GM12873 (cell line): ENCODE data around the gene TMEM151A.

Experiments used
- TF ChIP-seq, protein P1 (sequence below): IDR thresholded peaks from 2 replicates; pipeline ENCODE4 v1.5.1; 2012; ENCODE audit warnings: low read depth, mild to moderate bottlenecking, moderate library complexity, low read length, control low read depth; ENCODE audit not compliant: insufficient read depth; ENCODE audit errors: missing control alignments

Gene TMEM151A

DNA sequence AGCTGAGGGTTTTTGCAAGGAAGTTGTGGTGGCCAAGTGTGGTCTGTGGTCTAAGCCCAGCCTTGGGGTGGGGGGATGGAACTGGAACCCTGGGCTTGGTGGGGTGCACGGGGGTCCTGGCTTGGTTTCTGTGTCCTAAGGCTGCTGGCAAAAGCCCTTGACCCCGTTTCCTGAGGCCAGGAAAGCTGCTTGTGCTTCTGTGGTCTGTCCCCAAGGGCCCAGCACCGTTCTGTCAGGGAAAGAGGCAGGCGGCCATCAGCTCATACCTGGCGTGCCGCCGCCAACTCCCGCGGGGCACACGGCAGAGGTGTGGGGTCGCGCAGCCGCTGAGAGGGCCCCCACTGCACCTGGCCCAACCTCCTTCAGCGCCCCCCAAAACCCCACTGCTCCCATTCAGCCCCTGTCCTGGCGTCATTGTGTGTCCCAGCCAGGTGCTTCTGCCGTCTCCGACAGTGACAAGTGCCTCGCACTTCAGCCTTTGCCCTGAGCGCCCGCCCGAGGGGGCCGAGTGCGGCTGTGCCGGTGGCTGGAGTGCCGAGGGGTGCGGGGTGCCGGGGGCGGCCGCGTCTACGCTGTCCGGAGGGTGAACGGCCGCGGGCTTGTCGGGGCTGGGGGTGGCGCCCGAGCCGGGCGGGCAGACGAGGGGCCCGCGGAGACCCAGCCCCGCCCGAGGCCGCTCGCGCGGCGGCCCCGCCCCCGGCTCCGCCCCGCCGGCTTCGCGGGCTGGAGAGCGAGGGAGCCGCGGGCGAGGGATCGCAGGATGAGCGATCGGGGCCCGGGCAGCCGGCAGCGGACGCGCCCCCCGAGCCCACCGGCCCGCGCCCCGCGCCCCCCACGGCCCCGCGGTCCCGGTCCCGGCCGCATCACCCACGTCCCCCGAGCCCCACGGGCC is 14.0 kb upstream of the TMEM151A start, which contains the start of gene CNIH2:
CNIH2 (plus strand) TSS at position 705 of the 892 bp plus-strand sequence. CDS start 282 bp downstream, outside the sequence.
- TF ChIP-seq, protein P1, sequence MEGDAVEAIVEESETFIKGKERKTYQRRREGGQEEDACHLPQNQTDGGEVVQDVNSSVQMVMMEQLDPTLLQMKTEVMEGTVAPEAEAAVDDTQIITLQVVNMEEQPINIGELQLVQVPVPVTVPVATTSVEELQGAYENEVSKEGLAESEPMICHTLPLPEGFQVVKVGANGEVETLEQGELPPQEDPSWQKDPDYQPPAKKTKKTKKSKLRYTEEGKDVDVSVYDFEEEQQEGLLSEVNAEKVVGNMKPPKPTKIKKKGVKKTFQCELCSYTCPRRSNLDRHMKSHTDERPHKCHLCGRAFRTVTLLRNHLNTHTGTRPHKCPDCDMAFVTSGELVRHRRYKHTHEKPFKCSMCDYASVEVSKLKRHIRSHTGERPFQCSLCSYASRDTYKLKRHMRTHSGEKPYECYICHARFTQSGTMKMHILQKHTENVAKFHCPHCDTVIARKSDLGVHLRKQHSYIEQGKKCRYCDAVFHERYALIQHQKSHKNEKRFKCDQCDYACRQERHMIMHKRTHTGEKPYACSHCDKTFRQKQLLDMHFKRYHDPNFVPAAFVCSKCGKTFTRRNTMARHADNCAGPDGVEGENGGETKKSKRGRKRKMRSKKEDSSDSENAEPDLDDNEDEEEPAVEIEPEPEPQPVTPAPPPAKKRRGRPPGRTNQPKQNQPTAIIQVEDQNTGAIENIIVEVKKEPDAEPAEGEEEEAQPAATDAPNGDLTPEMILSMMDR = no peak

DNA sequence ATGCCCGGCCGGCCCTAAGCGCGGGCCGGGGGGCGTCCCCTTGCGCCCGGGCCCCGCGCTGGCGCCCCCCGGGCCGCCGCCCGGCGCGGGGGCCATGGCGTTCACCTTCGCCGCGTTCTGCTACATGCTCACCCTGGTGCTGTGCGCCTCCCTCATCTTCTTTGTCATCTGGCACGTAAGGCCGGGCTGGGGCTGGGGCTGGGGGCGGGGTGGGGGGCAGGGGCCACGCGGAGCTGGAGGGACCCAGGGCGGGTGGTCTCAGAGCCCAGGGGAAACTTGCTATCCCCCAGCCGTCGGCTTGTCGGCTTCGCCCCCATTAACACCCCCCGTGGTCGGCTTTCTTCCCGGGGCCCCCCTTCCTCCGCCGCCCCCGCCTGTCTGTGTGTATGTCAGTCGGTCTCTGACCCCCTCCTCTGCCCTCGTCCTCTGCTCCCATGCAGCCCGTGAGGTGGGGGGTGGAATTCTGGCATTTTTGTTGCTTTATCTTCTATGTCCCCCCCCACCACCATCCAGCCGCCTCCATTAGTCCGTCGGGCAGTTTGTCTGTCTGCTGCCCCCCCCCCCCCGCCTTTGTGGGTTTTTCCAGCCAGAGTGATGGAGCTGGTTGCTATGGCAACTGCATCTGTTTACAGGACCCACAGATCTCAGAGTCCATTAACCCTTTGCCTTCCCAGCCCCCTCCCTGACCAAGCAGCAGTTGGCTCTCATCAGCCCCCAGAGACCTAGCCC is 13.2 kb upstream of the TMEM151A start:
- TF ChIP-seq, protein P1 = no peak

DNA sequence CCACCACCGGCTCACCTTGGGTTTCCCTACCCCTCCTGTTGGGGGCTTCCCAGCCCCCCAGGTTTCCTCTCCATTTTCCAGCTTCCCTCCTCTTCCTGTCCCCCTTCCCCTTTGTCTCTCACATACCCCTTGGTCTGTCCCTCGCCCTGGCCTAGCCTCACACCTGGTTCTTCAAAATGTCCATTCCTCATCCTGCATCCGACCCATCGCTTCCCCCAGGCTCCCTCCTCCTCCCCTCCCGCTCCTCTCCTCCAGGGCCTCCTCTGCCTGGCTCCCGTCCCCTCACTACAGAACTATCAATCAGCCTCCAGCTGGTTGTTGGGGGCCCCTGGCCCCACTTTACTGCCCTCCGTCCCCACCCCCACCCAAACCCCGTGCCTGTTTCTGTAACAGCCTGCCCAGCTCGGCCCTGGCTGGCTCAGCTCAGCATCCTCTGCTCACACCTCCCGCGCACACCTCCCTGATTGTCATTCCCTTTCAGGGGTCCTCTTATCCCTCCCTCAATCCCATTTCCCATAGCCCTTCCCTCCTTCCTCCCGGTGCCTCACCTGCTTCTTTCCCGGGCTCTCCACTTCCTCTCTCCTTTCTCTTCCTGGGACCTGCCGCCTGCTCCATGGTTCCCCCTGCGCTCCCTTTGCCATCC is 12.5 kb upstream of the TMEM151A start:
- TF ChIP-seq, protein P1 = no peak

DNA sequence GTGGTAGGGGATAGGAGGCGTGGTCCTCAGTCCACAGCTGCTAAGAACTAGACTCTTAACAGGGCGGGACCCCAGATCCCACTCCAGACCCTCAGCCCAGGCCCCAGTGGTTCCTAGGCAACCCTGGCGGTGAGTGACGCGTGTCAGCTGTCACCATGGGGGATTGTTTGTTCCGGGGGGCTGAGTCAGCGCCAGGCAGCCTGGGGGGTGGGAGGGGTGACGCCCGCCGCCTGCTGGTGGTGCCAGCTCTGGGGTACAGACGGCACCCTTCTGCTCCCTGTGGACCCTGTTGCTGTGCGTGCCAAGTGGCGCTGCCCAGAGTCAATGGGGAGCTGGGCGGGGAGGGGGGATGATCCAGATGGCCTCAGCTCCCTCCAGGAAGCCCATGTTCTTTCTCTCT is 11.3 kb upstream of the TMEM151A start:
- TF ChIP-seq, protein P1 = no peak

DNA sequence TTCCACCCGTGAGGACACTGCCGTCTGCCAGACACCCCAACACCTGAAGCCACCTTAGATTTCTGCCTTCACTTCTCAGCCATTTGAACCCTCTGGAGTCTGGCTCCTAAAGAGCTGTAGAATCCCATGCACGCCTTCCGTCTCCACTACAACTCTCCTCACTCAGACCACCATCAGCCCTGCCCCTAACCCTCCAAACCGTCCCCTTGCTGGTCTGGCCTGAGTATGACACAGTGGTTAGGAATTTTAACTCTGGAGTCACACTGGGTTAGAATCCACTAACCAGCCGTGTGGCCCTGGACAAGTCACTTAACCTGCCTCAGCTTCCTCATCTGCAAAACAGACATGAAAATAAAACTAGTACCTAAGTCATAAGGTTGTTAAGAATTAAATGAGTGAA is 10.7 kb upstream of the TMEM151A start:
- TF ChIP-seq, protein P1 = no peak

DNA sequence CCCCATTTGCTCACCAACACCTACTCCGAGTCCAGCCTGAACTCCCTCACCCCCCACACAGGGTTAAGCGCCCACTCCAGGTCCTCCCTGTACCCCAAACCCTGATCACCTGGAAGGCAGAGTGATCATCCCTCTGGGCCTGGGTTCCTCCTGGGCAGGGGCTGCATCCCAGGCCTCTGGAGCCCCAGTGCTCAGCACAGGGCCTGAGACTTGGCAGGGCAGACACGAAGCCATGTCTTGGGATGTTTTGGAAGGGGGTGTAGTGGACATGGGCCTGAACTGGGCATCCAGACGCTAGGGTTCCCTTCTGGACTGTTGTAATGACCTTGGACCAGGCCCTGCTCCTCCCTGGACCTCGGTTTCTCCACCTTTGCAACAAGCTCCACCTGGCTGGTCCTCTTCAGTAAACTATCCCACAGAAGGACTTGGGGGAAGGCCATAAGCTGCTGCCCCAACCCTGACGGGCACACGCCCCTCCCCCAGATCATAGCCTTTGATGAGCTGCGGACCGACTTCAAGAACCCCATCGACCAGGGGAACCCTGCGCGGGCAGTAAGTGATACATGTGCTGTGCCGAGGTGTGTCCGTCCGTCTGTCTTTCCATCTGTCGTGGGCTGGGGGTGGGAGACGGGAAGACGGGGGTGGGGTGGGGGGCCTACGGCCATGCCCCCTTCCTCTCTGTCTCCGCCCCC is 9.8 kb upstream of the TMEM151A start:
- TF ChIP-seq, protein P1 = no peak
